ENCODE measurements around the gene HECW1.
A peak's percentile ranks its signal among the peaks of the same experiment; 100 is the strongest.

HECW1 gene

DNA sequence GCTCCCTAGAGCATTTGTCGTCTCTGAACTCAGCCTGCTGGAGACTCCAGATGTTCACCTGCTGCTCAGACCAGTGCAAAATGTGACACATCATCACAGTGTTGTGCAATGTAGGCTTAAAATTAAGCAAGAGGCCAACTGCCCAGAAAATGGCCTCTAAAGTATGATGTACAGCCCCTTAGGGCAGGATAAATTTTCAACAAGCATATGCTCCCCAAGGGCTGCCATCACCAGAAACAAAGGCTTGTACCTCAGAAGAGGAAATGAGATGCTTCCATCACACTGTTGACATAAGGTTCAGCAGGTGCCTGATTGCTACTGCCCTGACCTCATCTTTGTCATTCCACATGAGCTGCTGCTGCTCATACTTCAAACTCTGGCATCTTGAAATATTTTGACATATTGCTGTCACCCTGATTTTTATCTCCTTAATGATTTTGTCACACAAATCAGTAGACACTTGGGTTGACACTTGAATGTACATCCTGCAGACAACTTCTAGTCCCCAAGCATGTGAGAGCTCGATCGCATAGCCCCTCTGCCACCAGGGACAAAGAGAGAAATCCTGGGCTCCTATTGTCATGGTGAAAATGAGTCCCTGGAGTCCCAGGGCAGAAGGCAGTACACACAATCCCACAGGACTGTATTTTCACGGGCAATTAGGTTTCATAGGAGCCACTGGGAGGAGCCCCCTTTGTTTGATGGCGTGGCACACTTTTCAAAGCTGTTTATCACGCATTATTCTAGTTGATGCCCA lies 250.8 kb downstream of the HECW1 start:
- no peak for DNase-seq (ENCODE audit: low read depth, low spot score)

DNA sequence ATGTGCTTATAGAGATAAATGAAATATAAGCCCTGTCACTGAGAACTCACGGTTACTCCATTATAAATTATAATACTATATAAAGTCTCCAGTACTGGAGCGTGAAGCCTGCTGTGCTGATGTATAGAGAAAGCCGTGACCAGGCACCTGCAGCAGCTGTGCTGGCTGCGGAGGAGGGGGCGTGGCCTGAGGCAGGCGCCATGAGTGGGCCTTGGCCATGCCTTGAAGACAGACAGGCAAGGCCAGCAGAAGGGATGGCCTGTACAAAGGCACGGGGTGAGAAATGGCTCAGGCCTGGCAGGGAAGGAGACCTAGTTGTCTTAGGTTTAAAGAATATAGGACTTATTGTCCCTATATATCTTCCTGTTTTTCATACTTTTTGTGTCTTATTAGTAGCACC lies 251.9 kb downstream of the HECW1 start:
- DNase-seq (ENCODE audit: low read depth, low spot score), result no peak

DNA sequence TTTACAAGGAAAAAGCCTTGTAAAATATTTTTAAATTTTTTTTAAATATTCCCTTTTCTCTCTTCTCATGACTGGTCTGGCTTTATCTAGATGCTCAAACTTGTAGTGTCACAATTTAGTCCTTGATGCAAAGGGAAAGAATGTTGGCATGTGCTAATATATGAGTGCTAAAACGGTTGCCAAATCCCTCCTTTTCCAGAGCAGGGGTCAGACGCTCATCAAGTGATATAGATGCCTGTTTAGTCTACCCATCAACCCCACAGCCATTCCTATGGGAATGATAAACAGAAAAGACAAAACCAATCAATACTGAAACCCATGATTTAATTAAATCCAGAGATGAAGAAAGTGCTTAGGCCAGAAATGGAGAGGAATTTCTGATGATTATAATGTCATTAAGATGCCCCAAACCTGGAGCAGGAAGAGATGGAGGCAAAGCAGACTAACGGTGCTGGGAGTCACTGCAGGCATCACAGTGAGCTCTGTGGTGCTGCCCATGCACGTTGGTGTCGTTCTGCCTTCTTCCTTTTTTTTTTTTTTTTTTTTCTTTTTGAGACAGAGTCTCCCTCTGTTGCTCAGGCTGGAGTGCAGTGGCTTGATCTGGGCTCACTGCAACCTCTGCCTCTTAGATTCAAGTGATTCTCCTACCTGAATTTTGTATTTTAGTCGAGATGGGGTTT lies 260.4 kb downstream of the HECW1 start:
- DNase-seq (ENCODE audit: low read depth, low spot score), result no peak

DNA sequence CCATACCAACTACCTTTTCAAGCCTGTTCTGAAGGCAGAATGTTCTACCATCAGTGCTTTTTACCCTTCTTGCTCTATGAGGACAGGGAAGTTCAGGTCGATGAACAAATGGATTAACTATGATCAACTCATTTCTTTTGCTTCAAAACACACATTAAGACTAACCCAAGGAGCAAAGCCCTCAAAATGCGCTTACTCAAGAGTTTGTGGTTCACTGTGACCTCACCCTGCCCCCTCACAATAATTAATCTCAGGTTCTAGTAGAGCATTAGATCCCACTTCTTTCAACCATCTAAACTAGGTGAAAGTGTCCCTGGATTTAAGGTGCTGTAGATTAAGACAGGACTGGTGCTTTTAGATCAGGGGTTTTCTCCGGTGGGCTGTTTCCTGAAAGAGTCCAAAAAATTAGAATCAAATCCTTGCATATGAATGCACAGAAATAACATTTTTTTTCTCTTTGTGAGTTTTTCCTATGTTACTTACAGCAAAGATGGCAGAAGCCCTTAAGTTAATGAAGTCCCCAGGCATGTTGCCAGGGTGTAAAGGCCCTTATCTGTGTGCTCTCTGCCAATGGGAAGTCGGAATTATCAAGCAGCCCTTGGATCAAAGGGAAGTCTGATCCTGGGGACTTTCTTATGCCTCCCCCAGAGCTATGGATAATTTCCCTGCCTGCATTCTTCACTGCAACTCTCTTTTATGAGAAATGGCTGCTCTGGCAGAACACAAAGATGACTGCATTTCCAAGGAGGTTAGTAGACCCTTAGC lies 264.9 kb downstream of the HECW1 start:
- peak; percentile 44 for DNase-seq (ENCODE audit: low read depth, low spot score)

- no peak for DNase-seq (ENCODE audit: low read depth, low spot score)
Measured at GRCh38 chr7:43379210-43379609, 266.8 kb downstream of the HECW1 start.

GRCh38 chr7:43384616-43385308 lies 272.3 kb downstream of the HECW1 start:
- DNase-seq (ENCODE audit: low read depth, low spot score), result no peak

DNA sequence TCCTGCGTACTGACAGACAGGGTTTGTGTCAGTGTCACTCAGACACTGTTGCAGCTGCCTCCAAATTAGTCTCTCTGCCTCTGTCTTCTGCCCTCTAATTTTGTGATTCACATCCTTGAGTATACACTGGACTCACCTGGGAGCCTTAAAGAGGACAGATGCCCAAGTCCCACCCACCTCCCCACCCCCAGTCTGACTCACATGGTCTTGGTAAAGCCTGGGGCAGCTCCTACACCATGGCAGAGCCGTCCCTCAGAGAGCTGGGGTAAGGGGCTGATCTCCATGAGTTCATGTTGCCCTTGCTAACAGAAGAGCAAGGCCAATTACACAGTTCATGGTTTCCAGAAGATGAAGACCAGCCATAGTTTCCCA lies 272.8 kb downstream of the HECW1 start:
- no peak for DNase-seq (ENCODE audit: low read depth, low spot score)

DNA sequence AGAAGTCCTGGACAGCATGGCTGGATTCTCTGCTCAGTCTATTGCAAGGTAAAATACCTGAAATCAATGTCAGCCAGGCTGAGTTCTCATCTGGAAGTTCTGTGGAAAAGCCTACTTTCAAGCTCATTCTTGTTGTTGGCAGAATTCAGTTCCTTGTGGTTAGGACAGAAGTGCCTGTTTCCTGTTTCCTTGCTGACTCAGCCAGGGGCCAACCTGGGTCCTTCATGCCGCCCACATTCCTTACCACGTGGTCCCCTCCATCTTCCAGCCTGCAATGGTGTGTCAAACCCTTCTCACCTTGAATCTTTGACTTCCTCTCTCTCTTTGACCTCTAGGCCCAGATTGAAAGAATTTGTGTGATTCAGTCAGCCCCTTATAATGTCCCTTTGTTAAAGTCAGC lies 273.4 kb downstream of the HECW1 start:
- DNase-seq (ENCODE audit: low read depth, low spot score), result no peak

DNA sequence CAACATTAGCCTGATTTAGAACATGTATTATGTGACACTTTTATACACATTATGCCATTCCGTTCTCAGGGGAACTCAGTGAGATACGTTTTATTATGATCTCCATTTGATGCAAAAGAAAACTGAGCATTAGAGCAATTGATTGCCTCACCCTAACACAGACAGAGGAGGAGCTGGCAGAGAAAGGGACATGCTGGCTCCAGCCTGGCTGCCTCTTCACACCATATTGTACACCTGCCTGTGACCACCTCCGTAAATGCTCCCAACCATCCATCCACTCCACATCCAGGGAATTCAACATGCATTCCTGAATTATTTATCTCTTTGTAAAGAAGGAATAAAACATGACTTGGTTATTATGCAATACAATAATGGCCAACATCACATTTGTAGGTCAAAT lies 275.5 kb downstream of the HECW1 start:
- no peak for DNase-seq (ENCODE audit: low read depth, low spot score)

DNA sequence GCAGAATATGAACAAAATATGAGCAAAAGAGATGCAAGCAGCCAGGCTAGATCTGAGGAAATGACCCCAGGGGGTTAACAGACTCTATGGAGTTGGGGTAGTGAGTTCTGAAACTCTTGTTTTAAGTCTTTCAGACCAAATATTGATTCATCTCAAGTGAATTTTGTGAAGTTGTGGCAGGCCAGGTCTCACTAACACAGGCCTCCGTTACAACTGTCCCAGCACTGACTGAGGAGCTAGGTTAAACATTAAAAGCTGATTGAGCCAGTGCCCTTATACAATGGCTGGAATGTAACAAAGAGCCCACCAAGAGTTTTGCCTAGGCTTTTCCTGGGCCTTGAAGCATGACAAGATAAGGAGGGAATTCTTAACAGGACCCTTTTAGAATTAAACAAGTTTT lies 278.1 kb downstream of the HECW1 start:
- no peak for DNase-seq (ENCODE audit: low read depth, low spot score)

DNA sequence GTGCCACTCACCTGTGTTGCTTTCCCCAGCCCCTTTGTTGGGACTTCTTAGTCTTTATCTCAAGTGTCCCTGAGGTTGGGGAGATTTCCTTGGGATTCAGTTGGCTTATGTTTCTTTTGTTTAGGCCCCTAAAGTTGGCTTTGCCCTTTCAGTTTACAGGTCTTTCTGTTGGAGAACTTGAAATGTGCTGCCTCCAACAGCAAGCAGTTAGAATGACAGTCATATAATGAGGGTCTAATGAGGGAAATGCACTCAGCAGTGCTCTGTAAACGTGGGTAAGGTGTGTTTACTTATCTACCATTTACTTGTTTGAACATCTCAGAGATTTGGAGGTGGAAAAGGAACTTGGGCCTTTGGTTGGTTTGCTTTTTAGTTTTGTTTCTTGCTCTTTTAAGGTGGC lies 279.1 kb downstream of the HECW1 start:
- DNase-seq (ENCODE audit: low read depth, low spot score), result no peak

DNA sequence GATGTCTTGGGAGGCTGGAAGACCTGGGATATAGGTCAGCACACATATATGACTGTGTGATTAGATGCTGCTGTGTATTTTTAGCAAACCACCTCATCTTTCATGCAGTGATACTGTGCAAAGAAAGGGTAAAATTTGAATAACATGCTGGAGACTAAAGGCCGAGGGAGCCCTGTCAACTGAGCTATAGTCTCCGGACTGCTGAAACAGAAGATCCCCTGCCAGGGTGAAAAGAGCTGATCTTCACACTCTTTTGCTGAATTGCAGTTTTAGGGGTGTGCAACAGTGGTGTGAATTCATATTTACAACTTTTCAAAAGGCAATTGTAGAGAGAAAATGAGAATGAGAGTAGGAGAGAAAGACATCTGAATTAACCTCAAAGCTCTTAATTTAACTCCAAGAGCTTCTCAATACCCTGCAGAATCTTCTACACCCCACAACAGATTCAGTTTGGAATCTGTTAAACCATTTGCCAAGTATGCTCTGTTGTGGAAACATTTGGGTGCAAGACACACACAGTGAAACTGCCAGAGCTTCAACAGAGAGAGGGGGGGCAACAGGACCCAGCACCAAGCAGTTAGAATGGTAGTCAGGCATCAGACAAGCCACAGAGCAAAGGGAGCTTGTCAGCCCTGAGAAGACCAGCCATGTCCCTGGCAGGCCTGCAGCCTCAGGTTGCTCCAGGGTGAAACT lies 280.3 kb downstream of the HECW1 start:
- no peak for DNase-seq (ENCODE audit: low read depth, low spot score)

DNA sequence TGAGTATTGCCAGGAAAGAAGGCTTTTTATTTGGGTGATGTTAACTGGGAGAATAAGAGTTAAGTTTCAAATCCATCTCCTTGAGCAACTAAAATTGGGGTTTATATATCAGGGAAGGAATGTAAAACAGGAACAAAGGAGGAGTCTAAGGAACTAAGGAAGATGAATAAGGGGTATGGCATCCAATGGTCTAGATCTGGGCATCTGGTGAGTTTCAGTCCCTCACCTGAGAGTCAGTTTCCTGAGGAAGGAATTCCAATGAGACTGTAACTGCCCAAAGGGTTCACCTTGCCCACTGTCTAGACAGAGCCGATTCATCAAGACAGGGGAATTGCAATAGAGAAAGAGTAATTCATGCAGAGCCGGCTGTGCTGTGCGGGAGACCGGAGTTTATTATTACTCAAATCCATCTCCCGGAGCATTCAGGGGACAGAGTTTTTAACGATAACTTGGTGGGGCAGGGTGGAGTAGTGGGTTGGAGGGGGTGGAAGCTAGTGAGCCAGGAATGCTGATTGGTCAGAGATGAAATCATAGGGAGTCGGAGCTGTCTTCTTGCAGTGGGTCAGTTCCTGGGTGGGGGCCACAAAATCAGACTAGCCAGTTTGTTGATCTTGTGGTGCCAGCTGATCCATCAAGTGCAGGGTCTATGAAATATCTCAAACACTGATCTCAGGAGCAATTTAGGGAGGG lies 282.1 kb downstream of the HECW1 start:
- DNase-seq (ENCODE audit: low read depth, low spot score), result no peak

- DNase-seq (ENCODE audit: low read depth, low spot score), result no peak
Measured at GRCh38 chr7:43395351-43395750, 282.9 kb downstream of the HECW1 start.

GRCh38 chr7:43396187-43396740 lies 283.8 kb downstream of the HECW1 start:
- DNase-seq (ENCODE audit: low read depth, low spot score), result no peak

DNA sequence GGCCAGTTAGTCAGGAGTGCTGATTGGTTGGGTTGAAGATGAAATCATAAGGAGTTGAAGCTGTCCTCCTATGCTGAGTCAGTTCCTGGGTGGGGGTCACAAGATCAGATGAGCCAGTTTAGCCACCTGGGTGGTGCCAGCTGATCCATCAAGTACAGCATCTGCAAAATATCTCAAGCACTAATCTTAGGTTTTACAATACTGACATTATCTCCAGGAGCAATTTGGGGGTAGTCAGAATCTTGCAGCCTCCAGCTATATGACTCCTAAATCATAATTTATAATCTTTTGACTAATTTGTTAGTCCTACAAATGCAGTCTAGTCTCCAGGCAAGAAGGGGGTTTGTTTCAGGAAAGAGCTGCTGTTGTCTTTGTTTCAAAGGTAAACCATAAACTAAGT lies 286.4 kb downstream of the HECW1 start:
- no peak for DNase-seq (ENCODE audit: low read depth, low spot score)

GRCh38 chr7:43405948-43406347 lies 293.5 kb downstream of the HECW1 start:
- no peak for DNase-seq (ENCODE audit: low read depth, low spot score)

GRCh38 chr7:43406961-43407360 lies 294.5 kb downstream of the HECW1 start:
- no peak for DNase-seq (ENCODE audit: low read depth, low spot score)

- no peak for DNase-seq (ENCODE audit: low read depth, low spot score)
Measured at GRCh38 chr7:43408981-43409380, 296.5 kb downstream of the HECW1 start.

DNA sequence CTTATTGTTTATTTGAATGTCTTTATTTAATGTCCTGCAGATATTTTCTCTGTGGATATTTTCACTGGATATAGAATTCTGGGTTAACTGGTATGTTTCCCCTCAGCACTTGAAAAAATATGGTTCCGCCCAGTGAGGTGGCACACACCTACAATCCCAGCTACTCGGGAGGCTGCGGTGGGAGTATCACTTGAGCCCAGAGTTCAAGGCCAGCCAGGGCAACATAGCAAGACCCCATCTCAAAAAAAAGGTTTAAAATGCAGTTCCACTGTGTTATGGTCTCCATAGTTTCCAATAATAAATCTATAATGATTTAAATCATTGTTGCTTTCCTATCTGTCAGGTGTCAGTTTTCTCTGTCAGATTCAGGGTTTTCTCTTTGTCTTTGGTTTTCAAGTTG lies 305.0 kb downstream of the HECW1 start:
- DNase-seq (ENCODE audit: low read depth, low spot score), result no peak

GRCh38 chr7:43430411-43430810 lies 318.0 kb downstream of the HECW1 start:
- DNase-seq (ENCODE audit: low read depth, low spot score), result no peak
